ENCODE measurements around the gene ATP4B.
A peak's percentile ranks its signal among the peaks of the same experiment; 100 is the strongest.

ATP4B gene

GRCh38 chr13:113645329-113645728 lies 12.7 kb downstream of the ATP4B start:
- H3K4me3 ChIP-seq (replicated peaks; ENCODE audit: insufficient read depth, low read length): no peak overlapping the region
- TF ChIP-seq GABPA (IDR thresholded peaks at IDR 0.05; ENCODE audit: low read depth): no peak
- no peak for TF ChIP-seq REST (IDR thresholded peaks at IDR 0.05; ENCODE audit: insufficient replicate concordance, low read depth)
- no peak for TF ChIP-seq SPI1 (IDR thresholded peaks at IDR 0.05; ENCODE audit: borderline replicate concordance, low read depth)
- TF ChIP-seq CTCF (IDR thresholded peaks at IDR 0.05; ENCODE audit: insufficient read depth, low read length): no peak
- no peak for TF ChIP-seq POLR2AphosphoS5 (IDR thresholded peaks at IDR 0.05; ENCODE audit: low read depth)
- DNase-seq (ENCODE audit: low read depth in 1 of 2, low spot score in 1 of 2): no peak
- H3K27me3 ChIP-seq (ENCODE audit: insufficient read depth, poor library complexity, severe bottlenecking): no peaks in the 10 kb centered on the region
- no peak overlapping the region for H3K27ac ChIP-seq (replicated peaks)

- no peak overlapping the region for H3K27ac ChIP-seq (replicated peaks)
- no peaks in the 10 kb centered on the region for H3K27me3 ChIP-seq (ENCODE audit: insufficient read depth, poor library complexity, severe bottlenecking)
- no peak for DNase-seq (ENCODE audit: low read depth in 1 of 2, low spot score in 1 of 2)
- no peak for TF ChIP-seq GABPA (IDR thresholded peaks at IDR 0.05; ENCODE audit: low read depth)
- TF ChIP-seq CTCF (IDR thresholded peaks at IDR 0.05; ENCODE audit: insufficient read depth, low read length): no peak
- no peak for TF ChIP-seq POLR2AphosphoS5 (IDR thresholded peaks at IDR 0.05; ENCODE audit: low read depth)
- TF ChIP-seq REST (IDR thresholded peaks at IDR 0.05; ENCODE audit: insufficient replicate concordance, low read depth): no peak
- no peak for TF ChIP-seq SPI1 (IDR thresholded peaks at IDR 0.05; ENCODE audit: borderline replicate concordance, low read depth)
- no peak overlapping the region for H3K4me3 ChIP-seq (replicated peaks; ENCODE audit: insufficient read depth, low read length)
Observed at GRCh38 chr13:113644800-113645199, 13.2 kb downstream of the ATP4B start.

- H3K4me3 ChIP-seq (replicated peaks; ENCODE audit: insufficient read depth, low read length): no peak overlapping the region
- DNase-seq (ENCODE audit: low read depth in 1 of 2, low spot score in 1 of 2): no peak
- no peaks in the 10 kb centered on the region for H3K27me3 ChIP-seq (ENCODE audit: insufficient read depth, poor library complexity, severe bottlenecking)
- TF ChIP-seq CTCF (IDR thresholded peaks at IDR 0.05; ENCODE audit: insufficient read depth, low read length): no peak
- no peak for TF ChIP-seq REST (IDR thresholded peaks at IDR 0.05; ENCODE audit: insufficient replicate concordance, low read depth)
- 0 out of 2 replicates have a peak, but pooled peaks have one; percentile 28 for TF ChIP-seq POLR2AphosphoS5 (IDR thresholded peaks at IDR 0.05; ENCODE audit: low read depth)
- TF ChIP-seq SPI1 (IDR thresholded peaks at IDR 0.05; ENCODE audit: borderline replicate concordance, low read depth): no peak
- no peak for TF ChIP-seq GABPA (IDR thresholded peaks at IDR 0.05; ENCODE audit: low read depth)
- no peak overlapping the region for H3K27ac ChIP-seq (replicated peaks)
Observed at GRCh38 chr13:113643593-113643992, 14.4 kb downstream of the ATP4B start.

Measured in HL-60 (cell line).